GM21526 (cell line): Measurements from ENCODE around the gene SAP30L.

Source experiments
- ATAC-seq: cut with Tn5 transposase; IDR thresholded peaks from one replicate; pipeline ENCODE4 v1.9.1; 2021; ENCODE audit warnings: moderate library complexity; ENCODE audit not compliant: unreplicated experiment, low FRiP score

Gene SAP30L

GRCh38 chr5:154505567-154505966 is 59.8 kb downstream of the SAP30L start:
- ATAC-seq: no peak

GRCh38 chr5:154506049-154506715 is 60.4 kb downstream of the SAP30L start:
- ATAC-seq: no peak

GRCh38 chr5:154506716-154507080 is 60.9 kb downstream of the SAP30L start:
- ATAC-seq: no peak

GRCh38 chr5:154508114-154508513 is 62.3 kb downstream of the SAP30L start:
- no peak for ATAC-seq

- ATAC-seq: no peak
Measured at GRCh38 chr5:154509784-154510555, 64.2 kb downstream of the SAP30L start.
